Central memory CD8-positive, alpha-beta T cell (primary cell): ENCODE data around the gene COL9A1.

Source experiments
- ATAC-seq: fragments of 150-1000 bp; cut with Tn5 transposase; replicated peaks from 2 replicates; pipeline ENCODE4 v1.10.0; 2022; ENCODE audit warnings: mild to moderate bottlenecking, moderate FRiP score, moderate number of reproducible peaks; ENCODE audit not compliant: poor library complexity, severe bottlenecking; ENCODE audit errors: extremely low read depth
- DNase-seq, 2 donors: peaks; one replicate each; pipeline ENCODE4 v3.0.0; 2021; ENCODE audit warnings: low spot score in 2 of 2
- H3K27ac Mint-ChIP-seq: one replicate; pipeline ENCODE4 v1.8.0; 2022; ENCODE audit warnings: low read depth, mild to moderate bottlenecking, moderate library complexity, mixed read lengths
- H3K27me3 Mint-ChIP-seq: one replicate; pipeline ENCODE4 v1.8.0; 2022; ENCODE audit warnings: mixed read lengths
- H3K36me3 Mint-ChIP-seq: one replicate; pipeline ENCODE4 v1.8.0; 2022; ENCODE audit warnings: mild to moderate bottlenecking, moderate library complexity, mixed read lengths; ENCODE audit not compliant: insufficient read depth
- H3K4me1 Mint-ChIP-seq: one replicate; pipeline ENCODE4 v1.8.0; 2022; ENCODE audit warnings: mixed read lengths
- H3K4me3 Mint-ChIP-seq: one replicate; pipeline ENCODE4 v1.8.0; 2022; ENCODE audit warnings: mild to moderate bottlenecking, moderate library complexity, mixed read lengths
- H3K9me3 Mint-ChIP-seq: one replicate; pipeline ENCODE4 v1.8.0; 2022; ENCODE audit warnings: mixed read lengths

The COL9A1 gene

GRCh38 chr6:70180183-70180900, 122.5 kb downstream of the COL9A1 start:
- Mint-ChIP-seq H3K36me3 (no peaks in the 10 kb centered on the region), H3K4me1 (no peaks in the 10 kb centered on the region), H3K27ac (no peak overlapping the region), H3K27me3 (peaks cover 6% of the 10 kb centered on the region), H3K4me3 (no peak overlapping the region), H3K9me3 (no peaks in the 10 kb centered on the region)
- DNase-seq (no peak), ATAC-seq (no peak)

- Mint-ChIP-seq H3K4me1 (no peaks in the 10 kb centered on the region), H3K36me3 (no peaks in the 10 kb centered on the region), H3K9me3 (no peaks in the 10 kb centered on the region), H3K4me3 (no peak overlapping the region), H3K27ac (no peak overlapping the region), H3K27me3 (peaks cover 6% of the 10 kb centered on the region)
- DNase-seq (no peak), ATAC-seq (no peak)
These were observed 125.9 kb downstream of the COL9A1 start for GRCh38 chr6:70176842-70177550.

- H3K4me1 Mint-ChIP-seq, result no peaks in the 10 kb centered on the region
- DNase-seq (no peak), ATAC-seq (no peak)
- H3K27ac Mint-ChIP-seq, result no peak overlapping the region
- peaks cover 6% of the 10 kb centered on the region for H3K27me3 Mint-ChIP-seq
- peaks cover 2% of the 10 kb centered on the region for H3K36me3 Mint-ChIP-seq
- H3K4me3 Mint-ChIP-seq, result no peak overlapping the region
- no peaks in the 10 kb centered on the region for H3K9me3 Mint-ChIP-seq
These were observed 127.1 kb downstream of the COL9A1 start for GRCh38 chr6:70175770-70176169.

DNA sequence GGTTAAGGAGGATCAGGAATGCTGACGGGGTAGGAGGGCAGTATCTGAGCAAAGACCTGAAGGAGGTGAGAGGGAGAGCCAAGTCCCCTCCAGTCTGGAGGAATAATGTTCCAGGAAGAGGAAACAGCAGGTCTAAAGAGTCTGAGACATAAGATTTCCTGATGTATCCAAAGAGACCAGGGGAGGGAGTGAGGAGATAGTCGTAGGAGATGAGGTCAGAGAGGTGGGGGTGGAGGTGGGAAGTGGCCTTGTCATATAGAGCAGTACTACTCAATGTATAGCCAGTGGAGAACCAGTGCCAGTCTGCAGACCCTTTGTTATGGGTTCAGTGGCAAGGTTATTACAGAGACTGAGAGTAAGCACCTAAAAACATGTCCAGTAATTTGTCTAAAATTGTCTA, 130.6 kb downstream of the COL9A1 start:
- H3K9me3 Mint-ChIP-seq, result no peaks in the 10 kb centered on the region
- DNase-seq (no peak), ATAC-seq (no peak)
- H3K27me3 Mint-ChIP-seq, result peaks cover 10% of the 10 kb centered on the region
- H3K36me3 Mint-ChIP-seq, result peaks cover 2% of the 10 kb centered on the region
- no peaks in the 10 kb centered on the region for H3K4me1 Mint-ChIP-seq
- H3K4me3 Mint-ChIP-seq, result no peak overlapping the region
- H3K27ac Mint-ChIP-seq, result no peak overlapping the region

- Mint-ChIP-seq H3K27ac (no peak overlapping the region), H3K4me3 (no peak overlapping the region), H3K27me3 (peaks cover 15% of the 10 kb centered on the region), H3K4me1 (no peaks in the 10 kb centered on the region), H3K9me3 (no peaks in the 10 kb centered on the region), H3K36me3 (peaks cover 2% of the 10 kb centered on the region)
- DNase-seq (no peak), ATAC-seq (no peak)
These were observed 131.6 kb downstream of the COL9A1 start for GRCh38 chr6:70171236-70171635.

DNA sequence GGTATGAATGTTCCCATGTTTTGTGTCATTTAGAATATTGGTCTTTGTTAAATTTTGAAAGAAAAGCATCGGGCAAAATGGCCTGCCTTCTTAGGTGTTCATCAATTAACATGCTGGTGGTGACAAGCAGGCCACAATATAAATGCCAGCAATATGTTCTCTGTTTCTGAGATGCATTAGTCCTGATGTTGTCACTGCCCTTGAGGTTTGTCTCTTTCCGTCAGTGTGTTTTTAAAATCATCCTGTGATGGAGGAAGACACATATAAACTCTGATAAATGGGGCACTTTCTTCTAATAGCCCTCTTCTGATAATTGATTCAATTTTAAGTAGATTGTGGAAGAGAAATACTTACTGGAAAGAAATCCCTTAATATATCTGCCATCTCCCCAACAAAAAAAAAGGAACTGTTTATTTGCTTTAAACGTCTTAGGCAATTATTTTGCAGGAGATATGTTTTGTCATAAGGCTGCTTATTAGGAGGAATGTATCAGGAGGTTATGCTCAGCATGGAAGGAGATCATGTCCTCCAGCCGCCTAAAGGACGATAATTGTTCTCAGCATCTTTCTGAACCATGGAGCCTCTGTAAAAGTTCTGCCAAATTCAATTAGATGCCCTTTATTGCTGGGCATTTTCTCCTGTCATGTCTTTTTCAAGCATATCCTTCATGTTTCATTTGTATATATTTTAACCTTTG, 134.1 kb downstream of the COL9A1 start:
- no peak for ATAC-seq
- Mint-ChIP-seq H3K9me3 (no peaks in the 10 kb centered on the region), H3K4me3 (no peak overlapping the region), H3K4me1 (no peaks in the 10 kb centered on the region), H3K36me3 (peaks cover 2% of the 10 kb centered on the region), H3K27ac (no peak overlapping the region), H3K27me3 (peaks cover 30% of the 10 kb centered on the region)
- DNase-seq, result no peak
